GM19239 (cell line): Measurements from ENCODE around the gene EHBP1.
A peak's percentile ranks its signal among the peaks of the same experiment; 100 is the strongest.
"Not testable (repeated sequence)": the region's sequence is repeated elsewhere in the genome, so short reads cannot be mapped to it uniquely, and the experiment has no call there.

ENCODE experiments used
- DNase-seq: peaks from one replicate; pipeline ENCODE4 v3.0.0; 2011; ENCODE audit warnings: low spot score; ENCODE audit not compliant: insufficient read length
- FAIRE-seq: peaks from 2 replicates; lab custom pipeline; 2011; peaks lifted over from hg19 to GRCh38; lab: Jason Lieb, UNC

EHBP1 gene

DNA sequence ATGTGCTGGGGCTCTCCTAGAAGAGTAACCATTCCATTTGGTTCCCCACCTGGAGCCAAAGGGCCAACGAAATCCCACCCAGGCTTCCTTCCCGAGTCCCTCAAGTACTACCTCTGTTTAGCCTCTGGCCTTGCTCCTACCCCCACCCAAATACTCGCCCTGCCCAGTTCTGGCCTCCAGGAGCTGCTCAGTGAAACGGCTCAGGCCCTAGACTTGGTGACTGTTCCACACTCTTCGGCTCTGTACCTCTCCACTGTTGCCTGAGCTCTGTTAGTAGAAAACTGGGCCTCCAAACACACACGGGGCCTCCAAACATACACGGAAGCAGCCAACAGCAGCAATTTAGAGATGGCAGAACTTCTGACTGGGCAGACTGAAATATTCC is 349.3 kb downstream of the EHBP1 start:
- FAIRE-seq (no peak), DNase-seq (no peak)

DNA sequence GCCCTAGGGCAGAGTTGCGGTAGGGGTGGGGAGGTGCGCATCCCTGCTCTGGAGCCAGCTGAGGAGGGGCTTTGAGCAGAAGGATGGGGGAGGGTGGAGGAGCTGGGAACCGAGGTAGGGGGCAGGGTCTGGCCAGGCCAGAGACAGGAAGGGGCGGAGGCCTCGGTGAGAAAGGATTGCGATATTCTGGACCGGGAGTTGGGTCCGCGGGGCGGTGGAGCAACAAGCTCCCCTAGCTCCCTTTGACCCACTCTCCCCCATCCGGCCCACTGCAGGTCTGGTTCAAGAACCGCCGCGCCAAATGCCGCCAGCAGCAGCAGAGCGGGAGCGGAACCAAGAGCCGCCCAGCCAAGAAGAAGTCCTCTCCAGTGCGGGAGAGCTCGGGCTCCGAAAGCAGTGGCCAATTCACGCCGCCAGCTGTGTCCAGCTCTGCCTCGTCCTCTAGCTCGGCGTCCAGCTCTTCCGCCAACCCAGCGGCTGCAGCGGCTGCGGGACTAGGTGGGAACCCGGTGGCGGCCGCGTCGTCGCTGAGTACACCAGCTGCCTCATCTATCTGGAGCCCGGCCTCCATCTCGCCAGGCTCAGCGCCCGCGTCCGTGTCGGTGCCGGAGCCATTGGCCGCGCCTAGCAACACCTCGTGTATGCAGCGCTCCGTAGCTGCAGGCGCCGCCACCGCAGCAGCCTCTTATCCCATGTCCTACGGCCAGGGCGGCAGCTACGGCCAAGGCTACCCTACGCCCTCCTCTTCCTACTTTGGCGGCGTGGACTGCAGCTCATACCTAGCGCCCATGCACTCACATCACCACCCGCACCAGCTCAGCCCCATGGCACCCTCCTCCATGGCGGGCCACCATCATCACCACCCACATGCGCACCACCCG is 350.0 kb downstream of the EHBP1 start:
- FAIRE-seq: no peak

DNA sequence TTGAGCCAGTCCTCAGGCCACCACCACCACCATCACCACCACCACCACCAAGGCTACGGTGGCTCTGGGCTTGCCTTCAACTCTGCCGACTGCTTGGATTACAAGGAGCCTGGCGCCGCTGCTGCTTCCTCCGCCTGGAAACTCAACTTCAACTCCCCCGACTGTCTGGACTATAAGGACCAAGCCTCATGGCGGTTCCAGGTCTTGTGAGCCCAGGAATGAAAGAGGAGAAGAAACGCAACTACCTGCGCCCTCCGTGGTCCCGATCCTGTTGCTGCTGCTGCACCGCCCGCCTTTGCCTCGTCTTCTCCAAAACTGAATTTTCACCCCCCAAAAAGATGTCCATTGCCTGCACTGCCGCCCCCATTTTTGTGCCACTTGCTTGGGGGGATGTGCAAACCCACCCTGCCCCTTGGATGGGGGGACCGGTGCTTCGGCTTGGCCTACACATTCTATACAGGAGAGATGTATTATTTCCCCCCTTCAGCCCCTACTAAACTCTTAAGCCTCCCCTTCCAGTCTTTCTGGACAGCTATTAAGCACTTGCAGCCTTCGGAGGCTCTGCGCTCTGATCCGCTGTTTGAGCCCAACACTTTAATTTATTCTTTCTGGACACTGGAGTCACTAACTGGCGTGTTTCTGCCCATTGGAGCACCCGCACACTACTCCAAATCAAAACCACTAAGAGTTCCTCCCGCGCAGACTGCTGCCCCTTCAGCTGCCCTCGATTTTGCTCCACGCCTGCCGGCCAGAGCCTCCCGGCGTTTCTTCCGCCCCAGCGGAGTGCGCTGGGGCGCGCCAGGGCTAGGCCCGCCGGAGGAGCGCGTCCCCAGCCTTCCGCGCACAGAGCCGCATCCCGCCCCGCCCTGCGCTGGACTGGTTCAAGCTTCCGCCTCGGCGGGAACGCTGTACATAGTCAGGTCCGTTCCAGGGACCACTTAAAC is 350.9 kb downstream of the EHBP1 start:
- FAIRE-seq: peak; percentile 57
- DNase-seq: peak; percentile 48

More for the DNA sequence above, 350.0 kb downstream of the EHBP1 start:
- DNase-seq: peak; percentile 8

DNA sequence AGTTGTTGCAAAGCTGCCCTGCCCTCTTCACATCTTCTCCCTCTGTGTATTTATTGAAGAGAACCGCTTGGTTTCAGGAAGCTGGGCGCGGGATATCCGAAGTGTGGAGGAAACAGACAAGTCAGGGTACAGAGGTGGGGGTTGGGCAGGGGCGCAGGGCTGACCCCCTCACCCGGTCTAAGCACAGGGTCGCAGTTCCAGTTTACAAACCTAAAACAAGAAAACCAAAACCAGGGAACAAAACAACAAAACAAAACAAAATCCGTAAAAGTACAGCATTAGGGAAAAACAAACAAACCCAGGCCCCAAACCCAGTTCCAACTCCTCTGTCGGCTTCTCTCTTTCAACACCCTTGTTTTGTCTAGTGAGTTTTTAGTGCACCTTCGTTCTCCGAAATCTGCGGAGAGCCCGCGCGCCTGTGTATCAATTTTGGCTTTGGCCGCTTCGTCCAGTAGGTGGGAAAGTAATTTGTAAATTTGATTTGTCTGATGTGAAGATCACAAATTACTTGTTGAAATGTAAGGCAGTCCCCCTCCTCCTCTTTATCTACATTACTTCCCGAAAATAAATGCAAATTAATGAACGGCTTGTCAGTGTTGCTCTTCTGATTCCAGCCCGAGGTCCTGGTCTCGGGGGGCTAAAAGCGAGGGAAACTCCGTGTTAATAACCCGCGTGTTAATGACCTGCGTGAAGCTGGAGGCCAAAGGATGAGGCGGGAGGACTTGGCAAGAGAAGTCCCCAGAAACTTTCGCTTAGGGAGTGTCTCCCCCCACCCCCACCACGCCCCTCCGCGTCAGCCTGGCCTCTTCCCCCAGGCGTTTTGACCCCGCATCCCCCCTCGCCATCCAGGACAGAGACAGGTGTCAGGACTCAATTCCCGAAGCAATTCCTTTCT is 352.0 kb downstream of the EHBP1 start:
- DNase-seq: no peak
- no peak for FAIRE-seq

DNA sequence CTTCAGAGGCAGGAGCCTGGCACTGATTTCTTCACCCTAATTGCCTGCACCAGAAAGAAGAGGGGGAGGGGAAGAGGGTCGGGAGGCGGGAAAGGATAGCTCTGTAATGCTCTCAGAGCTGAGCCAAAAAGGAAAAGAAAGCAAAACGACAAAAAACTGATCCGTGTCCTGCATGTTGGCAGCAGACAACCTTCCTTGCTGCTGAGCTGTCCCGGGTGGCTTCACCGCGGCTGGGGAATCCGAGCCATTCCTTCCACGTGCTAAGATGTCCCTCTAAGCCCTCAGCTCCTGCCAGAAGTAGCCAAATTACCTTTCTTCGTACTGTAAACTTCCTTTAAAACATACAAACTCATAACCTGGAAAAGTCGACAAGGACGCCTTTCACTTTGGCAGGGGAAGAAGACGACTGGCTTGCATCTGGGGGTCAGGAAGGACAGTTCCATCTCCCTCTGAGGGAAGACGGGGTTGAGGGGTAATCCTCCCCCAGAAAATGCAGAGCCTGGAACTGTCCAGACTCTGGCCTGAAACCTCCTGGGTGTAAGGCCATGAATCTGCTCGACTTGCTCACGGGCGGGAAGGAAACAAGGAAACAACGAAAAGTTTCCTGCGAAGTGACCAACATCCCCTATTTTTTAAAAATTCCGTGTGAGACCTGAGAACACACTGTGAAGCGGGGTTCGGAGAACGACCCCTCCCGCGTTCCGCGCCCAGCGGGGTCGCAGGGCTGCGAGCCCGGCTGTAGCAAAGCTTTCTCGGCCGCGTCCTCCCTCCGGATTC is 352.8 kb downstream of the EHBP1 start:
- FAIRE-seq: peak; percentile 21
- DNase-seq: no peak

DNA sequence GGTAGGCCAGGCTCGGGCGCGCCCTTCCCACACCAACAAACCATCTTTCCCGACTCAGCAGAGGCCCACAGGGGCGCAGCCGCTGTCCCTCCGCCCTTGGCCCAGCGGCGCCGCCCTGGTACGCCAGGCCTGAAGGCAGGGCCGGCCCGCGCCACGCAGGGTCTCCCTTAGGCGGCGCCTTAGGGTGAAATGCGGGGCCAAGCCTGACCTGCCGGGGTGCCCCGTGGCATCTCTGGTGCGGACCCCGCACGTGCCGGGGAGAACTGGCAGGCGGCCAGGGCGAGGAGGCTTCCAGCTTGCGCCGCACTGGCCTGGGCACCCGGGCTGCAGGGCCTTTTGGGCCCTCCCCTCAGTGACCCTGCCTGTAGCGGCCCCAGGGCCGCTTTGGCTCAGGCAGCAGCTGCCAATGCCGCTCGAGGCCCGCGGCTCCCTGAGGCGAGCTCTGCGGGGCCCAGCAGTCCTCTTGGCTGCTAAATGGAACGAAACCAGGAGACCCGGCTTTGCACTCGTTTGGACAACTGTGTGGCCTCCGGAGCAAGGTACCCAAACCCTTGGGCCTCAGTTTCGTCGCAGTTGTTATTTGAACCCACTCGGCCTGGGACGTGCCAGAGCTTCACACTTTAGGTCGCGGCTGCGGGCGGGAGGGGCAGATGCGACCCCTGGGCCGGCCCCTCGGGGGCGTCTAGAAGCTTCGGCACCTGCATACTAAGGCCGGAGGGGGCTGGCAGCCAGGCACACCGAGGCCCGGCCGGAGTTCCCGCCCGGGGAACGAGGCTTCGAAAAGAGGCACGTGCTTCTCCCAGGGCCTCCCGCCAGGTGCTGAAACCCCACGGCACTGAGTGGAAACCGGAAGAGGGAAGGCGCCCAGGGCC is 353.6 kb downstream of the EHBP1 start:
- DNase-seq (no peak), FAIRE-seq (no peak)

DNA sequence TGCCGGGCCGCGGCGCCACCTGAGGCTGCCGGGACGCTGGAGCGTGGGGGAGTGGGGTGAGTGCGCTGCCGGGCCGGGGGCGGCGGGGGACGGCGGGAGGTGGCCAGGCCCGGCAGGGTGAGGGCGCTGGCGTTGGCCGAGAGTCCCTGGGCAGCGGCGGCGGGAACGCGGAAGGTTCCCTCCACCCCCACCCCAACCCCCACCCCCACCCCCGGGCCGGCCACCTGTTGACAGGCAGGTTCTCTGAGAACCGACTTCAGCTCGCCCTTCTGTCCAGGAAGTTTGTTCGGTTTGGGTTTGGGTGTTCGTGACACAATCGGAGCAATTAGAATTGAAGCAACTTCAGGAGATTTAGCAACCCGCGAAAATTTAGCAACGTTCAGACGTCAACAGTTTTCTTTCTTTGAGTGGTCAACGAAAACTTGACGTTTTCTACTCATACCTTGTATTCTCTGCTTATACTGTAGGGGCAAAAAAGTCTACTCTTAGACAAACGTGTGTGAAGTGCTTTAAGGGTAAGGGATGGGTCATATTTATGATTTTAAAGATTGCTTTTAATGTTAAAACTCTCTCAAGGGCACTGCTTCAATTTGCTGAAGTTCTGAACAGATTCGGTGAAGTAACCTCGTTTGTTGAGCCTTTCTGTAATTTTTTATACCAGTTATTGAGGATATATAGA is 354.4 kb downstream of the EHBP1 start:
- FAIRE-seq (no peak), DNase-seq (no peak)

DNA sequence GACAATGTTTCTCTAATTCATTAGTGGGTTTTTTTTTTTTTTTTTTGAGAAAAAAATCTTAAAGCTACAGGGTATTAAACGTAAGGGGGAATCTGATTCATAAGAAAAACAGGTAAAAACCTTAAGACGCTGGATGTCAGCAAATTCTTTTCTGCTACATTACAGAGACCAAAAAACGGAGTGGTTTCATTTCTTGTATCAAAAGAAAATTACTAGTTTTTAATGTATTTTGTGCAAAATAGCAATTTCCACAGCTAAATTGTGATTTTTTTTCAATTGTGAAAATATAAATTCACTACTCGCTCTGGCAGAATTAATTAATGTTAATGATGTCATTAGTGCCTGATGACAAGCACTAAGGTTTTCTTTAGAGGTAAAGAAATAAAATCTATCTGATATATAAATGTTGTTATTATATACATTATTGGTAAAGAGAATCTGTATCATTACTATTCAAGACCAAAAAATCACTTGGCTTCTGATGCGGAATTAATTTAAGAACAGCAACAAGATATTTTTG is 355.0 kb downstream of the EHBP1 start:
- no peak for DNase-seq
- no peak for FAIRE-seq

DNA sequence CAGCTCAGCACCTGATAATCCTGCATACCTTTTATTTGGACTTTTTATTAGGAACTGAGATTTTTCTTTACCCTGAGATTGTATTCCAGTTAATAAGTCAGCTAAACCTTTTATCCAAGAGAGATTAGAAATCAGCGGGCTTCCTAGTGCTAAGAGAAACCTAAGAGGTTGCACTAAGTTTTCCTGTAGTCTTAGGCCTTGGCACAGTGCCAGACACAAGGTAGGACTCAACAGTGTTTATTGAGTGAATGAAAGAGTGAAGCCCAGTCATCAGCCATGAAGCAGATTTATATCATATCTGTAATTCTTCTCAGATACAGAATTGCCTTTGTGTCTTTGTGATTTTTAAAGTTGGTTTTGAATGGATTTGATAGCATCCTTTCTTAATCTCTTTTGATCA is 358.7 kb downstream of the EHBP1 start:
- FAIRE-seq (no peak), DNase-seq (no peak)

DNA sequence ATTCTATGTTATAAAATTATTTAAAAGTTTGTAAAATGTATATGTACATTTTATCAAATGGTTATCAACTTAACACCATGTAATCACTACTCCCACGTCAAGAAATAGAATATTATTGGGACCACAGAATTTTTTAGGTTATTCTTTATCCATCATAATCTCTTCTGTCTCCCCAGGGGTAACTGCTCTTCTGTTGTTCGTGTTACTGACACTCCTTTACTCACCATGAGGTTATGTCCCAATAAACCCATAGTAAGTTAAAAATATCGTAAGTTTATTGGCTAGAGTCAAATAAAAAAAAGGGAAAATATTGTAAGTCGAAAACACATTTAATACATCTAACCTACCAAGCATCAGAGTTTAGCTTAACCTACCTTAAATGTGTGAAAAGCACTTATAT is 359.1 kb downstream of the EHBP1 start:
- DNase-seq (no peak), FAIRE-seq (no peak)

DNA sequence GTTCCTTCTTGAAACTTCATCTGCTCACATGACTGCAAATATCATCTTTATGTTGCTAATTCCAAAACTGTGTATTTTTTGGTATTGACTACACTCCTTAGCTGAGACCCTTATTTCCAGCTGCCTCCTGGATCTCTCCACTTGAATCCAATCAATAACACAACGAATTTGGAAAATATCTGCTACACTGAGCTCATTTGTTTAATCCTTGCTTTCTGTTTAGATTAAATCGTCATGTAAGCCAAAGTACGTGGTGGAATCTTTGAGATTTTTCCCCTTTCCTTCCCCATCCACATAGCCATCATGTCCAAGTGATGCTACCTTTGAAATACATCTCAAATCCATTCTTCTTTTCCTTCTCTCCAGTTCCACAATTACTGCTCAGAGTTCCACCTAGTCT is 360.8 kb downstream of the EHBP1 start:
- FAIRE-seq (no peak), DNase-seq (no peak)

DNA sequence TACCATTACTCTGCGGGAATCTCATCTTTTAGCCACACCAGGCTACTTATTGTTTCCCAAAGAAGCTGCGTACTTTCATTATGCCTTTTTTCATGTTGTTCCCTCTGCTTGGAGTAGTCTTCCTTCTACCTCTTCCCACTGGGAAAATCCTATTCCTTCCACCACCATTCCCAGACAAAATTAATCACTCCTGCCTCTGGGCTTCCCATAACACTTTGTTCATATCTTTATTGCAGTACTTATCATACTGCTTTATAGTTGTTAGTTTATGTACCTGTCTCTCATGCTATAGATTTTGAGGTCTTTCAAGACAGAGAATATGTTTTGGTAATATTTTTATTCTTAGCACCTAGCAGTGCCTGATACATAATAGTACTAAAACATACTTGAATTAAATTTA is 361.3 kb downstream of the EHBP1 start:
- no peak for FAIRE-seq
- DNase-seq: no peak

DNA sequence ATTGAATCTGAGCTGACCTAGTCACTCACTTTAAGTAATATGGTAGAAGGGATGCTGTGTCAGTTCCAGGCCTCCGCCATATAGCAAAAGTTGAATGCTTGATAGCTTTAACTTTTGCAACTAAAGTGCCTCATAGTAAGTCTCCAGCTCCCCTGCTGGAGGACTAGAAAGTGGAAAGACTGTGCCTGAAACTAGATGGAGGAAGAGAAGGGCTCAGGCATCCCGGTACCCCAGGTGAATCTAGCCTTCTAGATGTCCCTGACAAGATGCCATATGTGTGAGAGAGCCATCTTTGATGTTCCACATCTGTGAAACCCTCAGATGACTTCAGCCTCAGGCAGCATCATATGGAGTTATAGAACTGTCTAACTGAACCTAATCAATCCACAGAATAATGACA is 366.2 kb downstream of the EHBP1 start:
- FAIRE-seq (no peak), DNase-seq (no peak)

DNA sequence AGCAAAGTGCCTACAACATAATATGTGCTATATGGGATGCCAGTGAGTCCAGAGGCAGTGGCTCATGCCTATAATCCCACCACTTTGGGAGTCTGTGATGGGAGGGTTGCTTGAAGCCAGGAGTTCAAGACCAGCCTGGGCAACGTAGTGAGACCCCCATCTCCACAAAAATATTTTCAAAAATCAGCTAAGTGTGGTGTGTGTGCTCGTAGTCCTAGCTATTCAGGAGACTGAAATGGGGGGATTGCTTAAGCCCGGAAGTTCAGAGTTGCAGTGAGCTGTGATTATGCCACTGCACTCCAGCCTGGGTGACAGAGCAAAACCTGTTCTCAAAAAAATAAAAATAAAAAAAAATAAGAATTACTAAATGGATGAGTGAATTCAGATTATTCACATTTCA is 368.5 kb downstream of the EHBP1 start:
- no peak for DNase-seq
- no peak for FAIRE-seq

DNA sequence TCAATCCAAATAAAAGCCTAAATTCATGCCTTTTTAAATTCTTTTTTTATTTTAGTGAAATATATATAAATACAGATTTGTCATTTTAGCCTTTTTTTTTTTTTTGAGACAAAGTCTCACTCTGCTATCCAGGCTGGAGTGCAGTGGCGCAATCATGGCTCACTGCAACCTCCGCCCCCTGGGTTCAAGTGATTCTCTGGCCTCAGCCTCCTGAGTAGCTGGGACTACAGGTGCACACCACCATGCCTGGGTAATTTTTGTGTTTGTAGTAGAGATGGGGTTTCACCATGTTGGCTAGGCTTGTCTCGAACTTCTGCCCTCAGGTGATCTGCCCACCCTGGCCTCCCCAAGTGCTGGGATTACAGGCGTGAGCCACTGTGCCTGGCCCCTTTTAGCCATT is 368.9 kb downstream of the EHBP1 start:
- not testable (repeated sequence) for DNase-seq, FAIRE-seq

DNA sequence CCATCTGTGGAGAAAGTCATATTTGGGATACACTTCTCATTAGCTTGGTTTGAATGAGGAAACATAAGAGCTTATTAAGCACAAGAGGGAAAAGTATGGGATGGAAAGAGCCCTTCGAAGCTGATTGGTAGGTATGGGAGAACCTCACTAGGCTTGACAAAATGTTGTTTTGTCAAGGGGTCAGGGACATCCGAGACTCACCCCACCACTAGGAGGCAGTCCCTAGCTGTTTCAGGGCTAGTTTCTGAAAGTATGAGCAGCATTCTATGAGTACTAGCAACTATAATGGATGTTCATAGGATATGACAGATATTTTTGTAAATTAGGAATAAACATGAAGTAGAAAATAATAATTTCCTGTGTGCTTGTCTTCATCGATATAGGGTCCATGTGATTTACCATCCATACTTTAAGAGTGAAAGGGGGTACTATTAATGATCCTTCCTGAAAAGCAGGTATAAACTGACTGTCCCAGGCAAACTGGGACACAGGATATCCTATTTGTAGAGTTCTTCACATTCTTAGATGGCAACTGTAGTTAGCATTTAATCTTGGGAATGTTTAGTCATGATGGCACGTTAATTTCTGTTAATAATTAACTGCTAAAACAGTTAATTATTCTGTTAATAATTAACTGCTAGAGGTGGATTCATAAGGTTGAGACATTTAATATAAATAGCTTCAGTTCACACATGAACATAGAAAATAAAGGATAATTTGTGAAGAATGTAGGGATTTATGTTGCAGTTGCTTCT is 373.5 kb downstream of the EHBP1 start:
- DNase-seq (no peak), FAIRE-seq (no peak)

DNA sequence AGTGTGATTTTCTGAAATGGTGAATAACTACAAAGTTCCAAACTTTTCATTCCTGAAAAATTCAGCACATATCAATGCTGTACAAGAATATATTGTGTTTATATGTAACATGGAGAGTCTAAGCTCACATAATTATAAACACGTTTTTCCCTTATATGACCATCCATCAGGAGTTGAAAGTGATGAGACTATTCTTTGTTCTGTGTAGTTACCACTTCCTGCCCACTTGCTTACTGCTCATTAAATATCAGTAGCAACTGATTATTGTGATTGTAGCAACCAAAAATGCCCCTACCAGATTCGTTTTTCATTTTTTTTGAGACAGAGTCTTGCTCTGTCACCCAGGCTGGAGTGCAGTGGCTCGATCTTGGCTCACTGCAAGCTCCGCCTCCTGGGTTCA is 375.9 kb downstream of the EHBP1 start:
- FAIRE-seq (no peak), DNase-seq (no peak)
